ENCODE measurements around the gene ADAM10. TPM values are rescaled to one million over a fixed set of nuclear protein-coding genes. Genes with fewer than 3 reads are reported as not detected.

Gene ADAM10
- total RNA-seq, 1 donor from 2014 or later, result 48.1 TPM

DNA sequence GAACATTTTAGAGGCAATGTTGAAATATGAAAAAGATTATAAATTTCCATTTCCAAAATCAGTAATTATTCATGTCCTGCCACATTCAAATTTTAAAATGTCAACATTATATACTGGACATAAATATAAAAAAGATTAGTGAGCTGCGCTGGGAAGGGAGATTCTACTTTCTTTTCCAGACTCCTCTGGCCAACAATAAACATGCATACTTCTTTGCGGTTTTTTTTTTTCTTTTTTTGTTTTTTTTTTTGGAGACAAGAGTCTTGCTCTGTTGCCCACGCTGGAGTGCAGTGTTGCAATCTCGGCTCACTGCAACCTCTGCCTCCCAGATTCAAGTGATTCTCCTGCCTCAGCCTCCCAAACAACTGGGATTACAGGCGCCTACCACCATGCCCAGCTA is 105.5 kb downstream of the ADAM10 start:
- intact Hi-C loops (cut with DNase I), result no loop called here
- H3K4me3 ChIP-seq, result no peak overlapping the region
- H3K27me3 ChIP-seq, result no peaks in the 10 kb centered on the region
- no peak for TF ChIP-seq POLR2AphosphoS5 (IDR thresholded peaks at IDR 0.05; ENCODE audit: insufficient read depth in 1 of 2, low read depth in 1 of 2)
- TF ChIP-seq POLR2A (IDR thresholded peaks at IDR 0.05), result no peak
- TF ChIP-seq, protein P1, sequence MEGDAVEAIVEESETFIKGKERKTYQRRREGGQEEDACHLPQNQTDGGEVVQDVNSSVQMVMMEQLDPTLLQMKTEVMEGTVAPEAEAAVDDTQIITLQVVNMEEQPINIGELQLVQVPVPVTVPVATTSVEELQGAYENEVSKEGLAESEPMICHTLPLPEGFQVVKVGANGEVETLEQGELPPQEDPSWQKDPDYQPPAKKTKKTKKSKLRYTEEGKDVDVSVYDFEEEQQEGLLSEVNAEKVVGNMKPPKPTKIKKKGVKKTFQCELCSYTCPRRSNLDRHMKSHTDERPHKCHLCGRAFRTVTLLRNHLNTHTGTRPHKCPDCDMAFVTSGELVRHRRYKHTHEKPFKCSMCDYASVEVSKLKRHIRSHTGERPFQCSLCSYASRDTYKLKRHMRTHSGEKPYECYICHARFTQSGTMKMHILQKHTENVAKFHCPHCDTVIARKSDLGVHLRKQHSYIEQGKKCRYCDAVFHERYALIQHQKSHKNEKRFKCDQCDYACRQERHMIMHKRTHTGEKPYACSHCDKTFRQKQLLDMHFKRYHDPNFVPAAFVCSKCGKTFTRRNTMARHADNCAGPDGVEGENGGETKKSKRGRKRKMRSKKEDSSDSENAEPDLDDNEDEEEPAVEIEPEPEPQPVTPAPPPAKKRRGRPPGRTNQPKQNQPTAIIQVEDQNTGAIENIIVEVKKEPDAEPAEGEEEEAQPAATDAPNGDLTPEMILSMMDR (IDR thresholded peaks at IDR 0.05), result no peak
- H3K9me3 ChIP-seq, result no peaks in the 10 kb centered on the region
- no peak for DNase-seq (ENCODE audit: extremely low spot score in 2 of 2)
- no peak overlapping the region for H3K27ac ChIP-seq
- peaks cover 0 to 2% of the 10 kb centered on the region in 2 donors for H3K36me3 ChIP-seq
- no peaks in the 10 kb centered on the region for H3K4me1 ChIP-seq

DNA sequence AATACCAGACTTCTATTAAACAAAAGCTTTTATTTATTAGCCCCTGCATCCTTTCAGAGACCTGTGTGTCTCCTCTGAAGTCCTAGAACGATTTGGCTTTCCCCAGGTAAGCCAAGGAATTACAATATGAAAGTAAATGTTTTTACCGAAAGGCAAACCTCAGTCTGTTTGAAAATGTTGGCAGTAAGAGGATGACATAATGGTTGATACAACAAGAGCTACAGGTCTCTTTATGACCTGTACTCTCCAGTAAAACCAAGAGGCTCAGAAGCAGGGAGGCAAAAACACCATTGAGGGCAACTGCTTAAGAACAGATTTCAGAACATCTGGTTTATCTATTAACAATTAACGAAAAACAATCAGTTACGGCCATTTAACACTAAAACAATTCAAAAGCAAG is 107.8 kb downstream of the ADAM10 start:
- H3K36me3 ChIP-seq, result peaks cover 0 to 4% of the 10 kb centered on the region in 2 donors
- H3K27ac ChIP-seq, result no peak overlapping the region
- H3K4me3 ChIP-seq, result no peak overlapping the region
- intact Hi-C loops (cut with DNase I), result no loop called here
- TF ChIP-seq POLR2AphosphoS5 (IDR thresholded peaks at IDR 0.05; ENCODE audit: insufficient read depth in 1 of 2, low read depth in 1 of 2), result no peak
- TF ChIP-seq POLR2A (IDR thresholded peaks at IDR 0.05), result no peak
- TF ChIP-seq, protein P1 (IDR thresholded peaks at IDR 0.05), result no peak
- H3K4me1 ChIP-seq, result no peaks in the 10 kb centered on the region
- no peak for DNase-seq (ENCODE audit: extremely low spot score in 2 of 2)
- no peaks in the 10 kb centered on the region for H3K27me3 ChIP-seq
- H3K9me3 ChIP-seq, result no peaks in the 10 kb centered on the region

DNA sequence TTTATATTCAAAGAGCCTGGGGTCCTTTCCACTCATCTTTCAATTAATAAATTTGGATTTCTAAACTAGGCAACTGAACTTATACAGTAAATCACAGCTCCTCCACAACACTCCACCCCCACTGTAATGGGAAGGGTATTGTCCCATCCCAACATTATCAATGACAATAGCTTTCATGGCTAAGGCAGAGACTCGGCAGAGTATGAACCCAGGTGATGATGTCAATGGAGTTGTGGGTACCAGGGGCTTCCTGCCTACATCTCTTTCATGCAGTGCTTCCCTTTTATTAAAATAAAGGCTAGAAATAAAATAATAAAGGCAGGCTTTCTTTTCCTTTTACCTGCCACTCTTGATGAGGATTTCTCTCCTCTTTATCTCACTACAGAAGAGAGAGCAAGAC is 109.5 kb downstream of the ADAM10 start:
- Histone ChIP-seq H3K27ac (no peak overlapping the region), H3K4me3 (no peak overlapping the region), H3K4me1 (no peaks in the 10 kb centered on the region), H3K36me3 (peaks cover 0 to 4% of the 10 kb centered on the region in 2 donors), H3K27me3 (no peaks in the 10 kb centered on the region), H3K9me3 (no peaks in the 10 kb centered on the region)
- intact Hi-C loops (cut with DNase I), result no loop called here
- TF ChIP-seq POLR2AphosphoS5 (IDR thresholded peaks at IDR 0.05; ENCODE audit: insufficient read depth in 1 of 2, low read depth in 1 of 2) (no peak), POLR2A (IDR thresholded peaks at IDR 0.05) (no peak)
- TF ChIP-seq, protein P1 (IDR thresholded peaks at IDR 0.05), result no peak
- no peak for DNase-seq (ENCODE audit: extremely low spot score in 2 of 2)

DNA sequence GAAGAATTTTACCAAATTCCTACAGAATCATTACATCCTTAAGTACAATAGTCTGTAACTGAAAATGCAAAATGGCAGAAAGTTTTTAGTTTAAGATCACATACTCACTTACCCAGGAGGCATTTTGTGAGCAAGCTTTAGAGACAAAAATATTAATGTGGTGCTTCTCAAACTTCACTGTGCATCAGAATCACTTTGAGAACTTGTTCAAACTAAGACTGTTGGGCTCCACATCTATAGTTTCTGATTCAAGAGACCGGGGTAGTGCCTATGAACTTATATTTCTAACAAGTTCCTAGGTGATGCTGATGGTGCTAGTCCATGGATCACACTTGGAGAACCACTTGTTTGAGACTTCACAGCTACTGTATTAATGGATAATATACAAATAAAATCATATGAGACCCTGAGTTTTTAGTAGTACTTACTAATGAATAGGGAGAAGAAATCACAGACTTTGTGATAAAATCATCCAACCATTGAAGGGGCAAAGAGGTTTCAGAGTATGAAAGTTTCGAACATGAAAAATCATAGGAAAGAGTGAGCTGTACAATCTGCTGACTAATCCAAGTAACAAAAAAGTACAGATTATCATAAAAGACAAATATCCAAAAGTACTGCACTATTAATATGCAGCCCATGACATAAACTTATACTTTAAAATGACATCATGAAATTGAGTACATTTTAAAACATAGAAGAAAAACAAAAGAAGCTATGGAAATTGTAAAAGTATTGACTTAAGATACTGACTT is 110.3 kb downstream of the ADAM10 start:
- no peaks in the 10 kb centered on the region for H3K27me3 ChIP-seq
- H3K36me3 ChIP-seq, result peaks cover 0 to 4% of the 10 kb centered on the region in 2 donors
- no peaks in the 10 kb centered on the region for H3K9me3 ChIP-seq
- H3K4me1 ChIP-seq, result no peaks in the 10 kb centered on the region
- H3K27ac ChIP-seq, result no peak overlapping the region
- intact Hi-C loops (cut with DNase I), result no loop called here
- no peak for DNase-seq (ENCODE audit: extremely low spot score in 2 of 2)
- TF ChIP-seq, protein P1 (IDR thresholded peaks at IDR 0.05), result no peak
- TF ChIP-seq POLR2AphosphoS5 (IDR thresholded peaks at IDR 0.05; ENCODE audit: insufficient read depth in 1 of 2, low read depth in 1 of 2), result no peak
- no peak for TF ChIP-seq POLR2A (IDR thresholded peaks at IDR 0.05)
- H3K4me3 ChIP-seq, result no peak overlapping the region

DNA sequence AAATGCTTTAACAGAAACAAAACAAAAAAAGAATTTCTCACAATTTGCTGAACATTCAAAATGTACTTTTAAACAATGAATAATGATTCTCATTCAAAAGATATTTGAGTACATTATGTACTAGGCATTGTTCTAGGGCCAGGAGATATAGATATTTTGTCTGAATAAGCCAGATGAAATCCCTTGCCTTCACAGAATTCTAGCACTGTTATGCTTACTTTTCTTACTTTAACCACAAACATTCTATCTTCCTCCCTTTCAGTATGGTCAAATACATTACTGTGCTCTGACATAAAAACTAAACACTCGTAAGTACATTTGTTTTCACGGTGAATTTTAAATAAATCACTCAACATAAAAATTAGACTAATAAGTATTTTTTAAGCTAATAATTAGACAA is 116.7 kb downstream of the ADAM10 start:
- H3K4me1 ChIP-seq, result peaks cover 13% of the 10 kb centered on the region
- intact Hi-C loops (cut with DNase I), result no loop called here

More for the DNA sequence above, 116.7 kb downstream of the ADAM10 start:
- TF ChIP-seq POLR2A (IDR thresholded peaks at IDR 0.05), result no peak
- TF ChIP-seq, protein P1 (IDR thresholded peaks at IDR 0.05), result no peak
- TF ChIP-seq POLR2AphosphoS5 (IDR thresholded peaks at IDR 0.05; ENCODE audit: insufficient read depth in 1 of 2, low read depth in 1 of 2), result no peak
- H3K27me3 ChIP-seq, result no peaks in the 10 kb centered on the region
- no peaks in the 10 kb centered on the region for H3K36me3 ChIP-seq
- H3K27ac ChIP-seq, result no peak overlapping the region
- DNase-seq (ENCODE audit: extremely low spot score in 2 of 2), result no peak
- H3K4me3 ChIP-seq, result no peak overlapping the region
- no peaks in the 10 kb centered on the region for H3K9me3 ChIP-seq
